GM23338 (cell line): ENCODE measurements around the gene MARVELD2. TPM values are rescaled to one million over a fixed set of nuclear protein-coding genes. Genes with fewer than 3 reads are reported as not detected.
"Not testable (repeated sequence)": the region's sequence is repeated elsewhere in the genome, so short reads cannot be mapped to it uniquely, and the experiment has no call there.

ENCODE experiments used
- ATAC-seq: fragments of 200-7000 bp; cut with Tn5 transposase; 3 replicates; pipeline ENCODE4 v1.9.1; 2020
- DNase-seq: peaks from one replicate; pipeline ENCODE4 v3.0.0-alpha.2; 2015; ENCODE audit warnings: low spot score
- H2AFZ ChIP-seq: fragments of 200-600 bp; sonication (generic); 2 replicates; pipeline ENCODE4 v1.8.0; 2016; ENCODE audit warnings: antibody characterized with exemption, mild to moderate bottlenecking, moderate library complexity
- H3F3A ChIP-seq: fragments of 200-600 bp; sonication (generic); replicated peaks from 2 replicates; pipeline ENCODE4 v1.8.0; 2017; ENCODE audit warnings: antibody characterized with exemption, mixed run types, low read depth
- H3K27ac ChIP-seq: fragments of 200-600 bp; sonication (generic); 2 replicates; pipeline ENCODE4 v1.6.1; 2016; ENCODE audit warnings: low read depth
- H3K27me3 ChIP-seq: fragments of 200-600 bp; sonication (generic); 2 replicates; pipeline ENCODE4 v1.8.0; 2016; ENCODE audit warnings: mild to moderate bottlenecking, mixed run types, moderate library complexity; ENCODE audit not compliant: insufficient read depth
- H3K36me3 ChIP-seq: fragments of 200-600 bp; sonication (generic); 2 replicates; pipeline ENCODE4 v1.8.0; 2016; ENCODE audit warnings: mild to moderate bottlenecking; ENCODE audit not compliant: insufficient read depth
- H3K4me1 ChIP-seq: fragments of 200-600 bp; sonication (generic); 2 replicates; pipeline ENCODE4 v1.8.0; 2016; ENCODE audit warnings: mild to moderate bottlenecking, moderate library complexity; ENCODE audit not compliant: insufficient read depth
- H3K4me2 ChIP-seq: fragments of 200-600 bp; sonication (generic); 2 replicates; pipeline ENCODE4 v1.7.1; 2017; ENCODE audit warnings: mixed run types
- H3K4me3 ChIP-seq: fragments of 200-600 bp; sonication (generic); 2 replicates; pipeline ENCODE4 v1.6.1; 2016; ENCODE audit warnings: mixed run types
- H3K79me2 ChIP-seq: fragments of 200-600 bp; sonication (generic); replicated peaks from 2 replicates; pipeline ENCODE4 v1.8.0; 2017; ENCODE audit warnings: mild to moderate bottlenecking; ENCODE audit not compliant: insufficient read depth
- H3K9me2 ChIP-seq: fragments of 200-600 bp; sonication (generic); 2 replicates; pipeline ENCODE4 v1.8.0; 2017; ENCODE audit not compliant: insufficient read depth
- H4K20me1 ChIP-seq: fragments of 200-600 bp; sonication (generic); replicated peaks from 2 replicates; pipeline ENCODE4 v1.8.0; 2017; ENCODE audit warnings: mild to moderate bottlenecking; ENCODE audit not compliant: insufficient read depth
- H3K27ac Mint-ChIP-seq: 2 replicates; pipeline ENCODE4 v1.8.0; 2020; ENCODE audit warnings: inconsistent platforms, mild to moderate bottlenecking, moderate library complexity, mixed read lengths
- H3K27me3 Mint-ChIP-seq: 3 replicates; pipeline ENCODE4 v1.8.0; 2022; ENCODE audit warnings: low read depth, mild to moderate bottlenecking, moderate library complexity, mixed read lengths, inconsistent platforms; ENCODE audit not compliant: insufficient read depth, poor library complexity
- H3K36me3 Mint-ChIP-seq: 3 replicates; pipeline ENCODE4 v1.8.0; 2021; ENCODE audit warnings: low read depth, mild to moderate bottlenecking, inconsistent platforms, moderate library complexity, mixed read lengths
- H3K4me1 Mint-ChIP-seq: 3 replicates; pipeline ENCODE4 v1.8.0; 2020; ENCODE audit warnings: mild to moderate bottlenecking, inconsistent platforms, mixed read lengths
- H3K4me3 Mint-ChIP-seq: 3 replicates; pipeline ENCODE4 v1.8.0; 2021; ENCODE audit warnings: moderate library complexity, mild to moderate bottlenecking, inconsistent platforms, mixed read lengths
- H3K9me3 Mint-ChIP-seq: 3 replicates; pipeline ENCODE4 v1.8.0; 2020; ENCODE audit warnings: moderate library complexity, mild to moderate bottlenecking, inconsistent platforms, mixed read lengths
- CREB1 ChIP-seq: fragments of 250-450 bp; sonication (Bioruptor Pico); IDR thresholded peaks from 2 replicates; pipeline ENCODE4 v1.5.0; 2020; ENCODE audit warnings: low read depth, mild to moderate bottlenecking, moderate library complexity
- ETS1 ChIP-seq: IDR thresholded peaks from 2 replicates; pipeline ENCODE4 v1.6.1; 2016; ENCODE audit warnings: antibody characterized with exemption
- EZH2 ChIP-seq: fragments of 200-600 bp; sonication (generic); IDR thresholded peaks from one replicate; pipeline ENCODE4 v1.8.0; 2017; ENCODE audit warnings: antibody characterized with exemption, mild to moderate bottlenecking, low read depth; ENCODE audit not compliant: unreplicated experiment
- EZH2phosphoT487 ChIP-seq: fragments of 200-600 bp; sonication (generic); IDR thresholded peaks from one replicate; pipeline ENCODE4 v1.8.1; 2018; ENCODE audit warnings: antibody characterized with exemption; ENCODE audit not compliant: unreplicated experiment
- JUNB ChIP-seq: IDR thresholded peaks from one replicate; pipeline ENCODE4 v1.6.1; 2016; ENCODE audit warnings: antibody characterized with exemption; ENCODE audit not compliant: unreplicated experiment
- POLR2AphosphoS5 ChIP-seq: IDR thresholded peaks from 2 replicates; pipeline ENCODE4 v1.6.1; 2016; ENCODE audit warnings: antibody characterized with exemption, low read depth
- ZNF114 ChIP-seq: fragments of 250-450 bp; sonication (Bioruptor Pico); IDR thresholded peaks from 2 replicates; pipeline ENCODE4 v1.5.0; 2020; ENCODE audit warnings: mild to moderate bottlenecking, moderate library complexity
- ZNF331 ChIP-seq: fragments of 250-450 bp; sonication (Bioruptor Pico); IDR thresholded peaks from 2 replicates; pipeline ENCODE4 v1.5.0; 2020; ENCODE audit warnings: low read depth, mild to moderate bottlenecking, moderate library complexity
- polyA plus RNA-seq: library from polyadenylated mRNA; unstranded; fragments of >200 nt; fragmentation: Nextera tagmentation; extraction: Ambion mirVana; gene quantifications from 2 replicates; pipeline ENCODE4 v1.2.1, GENCODE V29; 2016
- total RNA-seq: library from RNA; depleted of rRNA; stranded (reverse); fragments of >200 nt; shearing (Covaris generic); gene quantifications from 2 replicates; pipeline ENCODE4 v1.2.3, GENCODE V29; 2014
- TF ChIP-seq, protein P1 (sequence below), 2 experiments: fragments of 200-600 bp in 1 of 2; sonication (generic) in 1 of 2; conservative IDR thresholded peaks; 2 replicates each; pipeline versions ENCODE4 v1.5.1 to v1.6.1; 2016 to 2017; ENCODE audit warnings: antibody characterized with exemption in 2 of 2, low read depth in 2 of 2, mild to moderate bottlenecking in 2 of 2, moderate library complexity in 1 of 2

The MARVELD2 gene
- total and polyA plus RNA-seq, 2 experiments from 2014 or later, result 10.0 to 24.1 TPM

GRCh38 chr5:69369340-69370121 is 45.4 kb upstream of the MARVELD2 start, which contains the start of the genes AK6, RAD17 and TAF9:
TSS of gene AK6 (minus strand) at chr5:69369520. CDS start at chr5:69369490, 30 bp downstream.
TSS of gene RAD17 (plus strand) at chr5:69369818. CDS start at chr5:69372209, 2,391 bp downstream.
TSS of gene TAF9 (minus strand) at chr5:69369520. CDS start at chr5:69365737, 3,783 bp downstream.
- Histone ChIP-seq H3F3A (no peaks in the 10 kb centered on the region), H3K79me2 (peaks cover 73% of the 10 kb centered on the region), H3K4me2 (peak within 1 kb of the TSS; percentile 81), H3K27ac (peak within 1 kb of the TSS; percentile 100), H3K27me3 (no peaks in the 10 kb centered on the region), H3K4me1 (no peaks in the 10 kb centered on the region), H4K20me1 (peaks cover 7% of the 10 kb centered on the region; the same call in 1 of the 2 replicates), H2AFZ (peak within 1 kb of the TSS; percentile 86; the same call in 1 of the 2 replicates), H3K36me3 (peaks cover 24% of the 10 kb centered on the region), H3K9me2 (no peaks in the 10 kb centered on the region), H3K4me3 (peak within 1 kb of the TSS; percentile 78)
- ATAC-seq (peak; percentile 96), DNase-seq (peak; percentile 95)
- Mint-ChIP-seq H3K4me3 (peak within 1 kb of the TSS; percentile 100), H3K27me3 (peaks cover 10% of the 10 kb centered on the region), H3K9me3 (no peaks in the 10 kb centered on the region), H3K27ac (peak within 1 kb of the TSS; percentile 99), H3K36me3 (peaks cover 42% of the 10 kb centered on the region), H3K4me1 (peaks cover 6% of the 10 kb centered on the region)
- no peak for TF ChIP-seq EZH2phosphoT487
- peak; percentile 85 for TF ChIP-seq POLR2AphosphoS5
- TF ChIP-seq, protein P1, sequence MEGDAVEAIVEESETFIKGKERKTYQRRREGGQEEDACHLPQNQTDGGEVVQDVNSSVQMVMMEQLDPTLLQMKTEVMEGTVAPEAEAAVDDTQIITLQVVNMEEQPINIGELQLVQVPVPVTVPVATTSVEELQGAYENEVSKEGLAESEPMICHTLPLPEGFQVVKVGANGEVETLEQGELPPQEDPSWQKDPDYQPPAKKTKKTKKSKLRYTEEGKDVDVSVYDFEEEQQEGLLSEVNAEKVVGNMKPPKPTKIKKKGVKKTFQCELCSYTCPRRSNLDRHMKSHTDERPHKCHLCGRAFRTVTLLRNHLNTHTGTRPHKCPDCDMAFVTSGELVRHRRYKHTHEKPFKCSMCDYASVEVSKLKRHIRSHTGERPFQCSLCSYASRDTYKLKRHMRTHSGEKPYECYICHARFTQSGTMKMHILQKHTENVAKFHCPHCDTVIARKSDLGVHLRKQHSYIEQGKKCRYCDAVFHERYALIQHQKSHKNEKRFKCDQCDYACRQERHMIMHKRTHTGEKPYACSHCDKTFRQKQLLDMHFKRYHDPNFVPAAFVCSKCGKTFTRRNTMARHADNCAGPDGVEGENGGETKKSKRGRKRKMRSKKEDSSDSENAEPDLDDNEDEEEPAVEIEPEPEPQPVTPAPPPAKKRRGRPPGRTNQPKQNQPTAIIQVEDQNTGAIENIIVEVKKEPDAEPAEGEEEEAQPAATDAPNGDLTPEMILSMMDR (conservative IDR thresholded peaks at IDR 0.05; ENCODE audit: low read depth in 2 of 2), result no peak
- TF ChIP-seq JUNB, result no peak
- TF ChIP-seq ZNF331 (CRISPR knock-in tag), result no peak
- peak; percentile 81 for TF ChIP-seq CREB1 (CRISPR knock-in tag)
- peak; percentile 80 for TF ChIP-seq ETS1
- TF ChIP-seq EZH2, result no peak
- no peak for TF ChIP-seq ZNF114

- Histone ChIP-seq H3K27ac (peak overlapping the region; percentile 100), H3K36me3 (peaks cover 20% of the 10 kb centered on the region), H3K79me2 (peaks cover 65% of the 10 kb centered on the region), H2AFZ (peak overlapping the region; percentile 86; the same call in 1 of the 2 replicates), H3K4me2 (peak overlapping the region; percentile 81), H3K4me3 (peak overlapping the region; percentile 78)
- H3K9me2 ChIP-seq, DNase-seq, ATAC-seq, H3F3A ChIP-seq, H3K9me3 Mint-ChIP-seq, H3K4me1 Mint-ChIP-seq, H3K4me1 ChIP-seq, H3K27me3 Mint-ChIP-seq, H3K27me3 ChIP-seq, H4K20me1 ChIP-seq: not testable (repeated sequence)
- Mint-ChIP-seq H3K27ac (peak overlapping the region; percentile 98), H3K36me3 (peaks cover 42% of the 10 kb centered on the region), H3K4me3 (peak overlapping the region; percentile 94)
Measured at GRCh38 chr5:69370335-69370734, 44.6 kb upstream of the MARVELD2 start.
